HepG2 (cell line): ENCODE data around the gene SLC16A7. TPM values are rescaled to one million over a fixed set of nuclear protein-coding genes. Genes with fewer than 3 reads are reported as not detected.

Experiments
- ATAC-seq: fragments of 200-7000 bp; cut with Tn5 transposase; 3 replicates; pipeline ENCODE4 v1.9.1; 2020; ENCODE audit warnings: mild to moderate bottlenecking, moderate library complexity
- BruUV-seq: library from RNA; stranded (reverse); fragments of 400-500 nt; replicated peaks from 2 replicates; lab custom pipeline; 2021; lab: Mats Ljungman, UMichigan
- CTCF ChIA-PET: fragments of 300-600 bp; formaldehyde crosslinking; extraction: SDS; loops from one replicate; lab custom pipeline; 2021; ENCODE audit warnings: low total read pairs, inconsistent platforms, low intra/inter-chr PET ratio; lab: Yijun Ruan, JAX
- POLR2A ChIA-PET: fragments of 350-600 bp; sonication (Branson Sonifier 250); formaldehyde crosslinking; loops from one replicate; lab custom pipeline; 2020; ENCODE audit warnings: antibody characterized with exemption, inconsistent platforms; lab: Yijun Ruan, JAX
- DNase-seq: peaks from one replicate; pipeline ENCODE4 v3.0.0-alpha.2; 2015; ENCODE audit warnings: low spot score
- FAIRE-seq: peaks from 3 replicates; lab custom pipeline; 2011; peaks lifted over from hg19 to GRCh38; lab: Jason Lieb, UNC
- H2AFZ ChIP-seq: one replicate; pipeline ENCODE4 v1.6.1; 2011; ENCODE audit warnings: low read length, inconsistent platforms
- H3K27ac ChIP-seq: fragments of 300-600 bp; 3 replicates; pipeline ENCODE4 v1.8.0; 2011; ENCODE audit warnings: mixed run types, mild to moderate bottlenecking, mixed read lengths, low read length, inconsistent platforms; ENCODE audit not compliant: insufficient read depth; ENCODE audit errors: extremely low read length
- H3K27me3 ChIP-seq, 2 experiments: fragments of 200-600 bp in 1 of 2; 2 replicates in 1 of 2; 3 replicates in 1 of 2; pipeline versions ENCODE4 v1.6.0 to v1.8.0; 2011; ENCODE audit warnings: low read length in 2 of 2, mild to moderate bottlenecking in 2 of 2, moderate library complexity in 2 of 2, inconsistent platforms in 1 of 2; ENCODE audit not compliant: insufficient read depth in 2 of 2, control insufficient read depth in 1 of 2
- H3K36me3 ChIP-seq, 2 experiments: fragments of 200-600 bp in 1 of 2; replicated peaks in 1 of 2; 2 replicates in 1 of 2; 3 replicates in 1 of 2; pipeline versions ENCODE4 v1.5.1 to v1.8.0; 2011; ENCODE audit warnings: low read length in 2 of 2, inconsistent platforms in 1 of 2; ENCODE audit not compliant: insufficient read depth in 2 of 2, control insufficient read depth in 1 of 2
- H3K4me1 ChIP-seq: 2 replicates; pipeline ENCODE4 v1.5.1; 2012; ENCODE audit warnings: low read length, inconsistent platforms; ENCODE audit not compliant: insufficient read depth
- H3K4me2 ChIP-seq: 2 replicates; pipeline ENCODE4 v1.6.0; 2011; ENCODE audit warnings: low read depth, low read length, inconsistent platforms
- H3K4me3 ChIP-seq, 3 experiments: fragments of 200-600 bp in 1 of 3; sonication (generic), shearing (Covaris generic) in 1 of 3; replicated peaks in 1 of 3; 2 replicates each; pipeline ENCODE4 v1.5.1; 2011 to 2016; ENCODE audit warnings: low read length in 3 of 3, inconsistent platforms in 2 of 3, low read depth in 2 of 3, mild to moderate bottlenecking in 2 of 3, control low read depth in 1 of 3, mixed read lengths in 1 of 3; ENCODE audit not compliant: insufficient read depth in 1 of 3
- H3K79me2 ChIP-seq: one replicate; pipeline ENCODE4 v1.6.1; 2011; ENCODE audit warnings: low read length, inconsistent platforms; ENCODE audit not compliant: insufficient read depth
- H3K9ac ChIP-seq: 2 replicates; pipeline ENCODE4 v1.6.0; 2011; ENCODE audit warnings: mild to moderate bottlenecking, low read depth, low read length, inconsistent platforms; ENCODE audit not compliant: insufficient read depth
- H3K9me3 ChIP-seq: 2 replicates; pipeline ENCODE4 v1.5.1; 2012; ENCODE audit warnings: mild to moderate bottlenecking, low read length
- H4K20me1 ChIP-seq: 2 replicates; pipeline ENCODE4 v1.6.0; 2011; ENCODE audit warnings: inconsistent platforms, mild to moderate bottlenecking, low read length, moderate library complexity; ENCODE audit not compliant: insufficient read depth
- GTF3A ChIP-seq: sonication (generic); formaldehyde crosslinking; conservative IDR thresholded peaks from 2 replicates; pipeline ENCODE4 v1.4.0; 2020; ENCODE audit warnings: mild to moderate bottlenecking, missing genetic modification reagents
- MIER2 ChIP-seq: IDR thresholded peaks from 2 replicates; pipeline ENCODE4 v1.6.1; 2016; ENCODE audit warnings: missing biosample characterization, missing genetic modification reagents
- SP1 ChIP-seq, 2 experiments: fragments of 450-650 bp in 1 of 2; sonication (generic) in 1 of 2; formaldehyde crosslinking in 1 of 2; IDR thresholded peaks; 2 replicates each; pipeline versions ENCODE4 v1.4.0 to v1.6.1; 2016 to 2020; ENCODE audit warnings: missing genetic modification reagents in 1 of 2
- ZNF124 ChIP-seq: sonication (generic); formaldehyde crosslinking; IDR thresholded peaks from 2 replicates; pipeline ENCODE4 v1.4.0; 2020; ENCODE audit warnings: missing genetic modification reagents
- ZNF713 ChIP-seq: sonication (generic); formaldehyde crosslinking; IDR thresholded peaks from 2 replicates; pipeline ENCODE4 v1.4.0; 2020; ENCODE audit warnings: mild to moderate bottlenecking, missing genetic modification reagents
- WGBS: methylation state at CpG from one replicate; pipeline ENCODE4 v1.1.6; 2017; ENCODE audit warnings: low lambda C conversion rate; 5-methylcytosine and 5-hydroxymethylcytosine counted together
- in situ Hi-C: cut with HindIII; loops from 2 replicates; pipeline ENCODE4 v1.10.0; 2017; ENCODE audit warnings: low pct_unique_long_range_greater_than_20kb; ENCODE audit not compliant: extremely low pct_ligation_motif_present
- intact Hi-C: fragments of 100-400 bp; cut with micrococcal nuclease; formaldehyde crosslinking; loops from one replicate; pipeline ENCODE4 v1.10.0; 2022; ENCODE audit not compliant: unreplicated experiment
- polyA plus RNA-seq, 8 experiments: library from polyadenylated mRNA; depleted of rRNA in 3 of 8; stranded (reverse) in 7 of 8; unstranded in 1 of 8; fragments of >200 nt; fragmentation: Illumina TruSeq in 4 of 8; extraction: Trizol in 4 of 8; gene quantifications; 2 replicates each; pipeline versions ENCODE4 v1.2.1 to v1.2.3, GENCODE V29; 2011 to 2016; ENCODE audit warnings: low read depth in 4 of 8, missing spikeins in 1 of 8, mixed read lengths in 1 of 8; ENCODE audit not compliant: insufficient read depth in 1 of 8
- total RNA-seq, 5 experiments: library from RNA; depleted of rRNA; stranded (reverse); fragments of >200 nt; fragmentation: Illumina TruSeq; extraction: Trizol; gene quantifications; 2 replicates each; pipeline ENCODE4 v1.2.3, GENCODE V29; 2016; ENCODE audit warnings: low read depth in 1 of 5
- TF ChIP-seq, protein P1 (sequence below): sonication (generic); formaldehyde crosslinking; IDR thresholded peaks from 2 replicates; pipeline ENCODE4 v1.5.1; 2020; ENCODE audit warnings: missing genetic modification reagents, mild to moderate bottlenecking, borderline replicate concordance
- TF ChIP-seq, protein P2 (sequence below): sonication (generic); formaldehyde crosslinking; IDR thresholded peaks from 2 replicates; pipeline ENCODE4 v1.5.1; 2020; ENCODE audit warnings: missing genetic modification reagents, mild to moderate bottlenecking, borderline replicate concordance
- TF ChIP-seq, protein P3 (sequence below), 2 experiments: sonication (generic) in 1 of 2; formaldehyde crosslinking in 1 of 2; IDR thresholded peaks; 2 replicates each; pipeline versions ENCODE4 v1.6.1 to v1.9.0; 2014 to 2022; ENCODE audit warnings: antibody characterized with exemption in 1 of 2, borderline replicate concordance in 1 of 2, inconsistent platforms in 1 of 2, low read depth in 1 of 2, missing genetic modification reagents in 1 of 2

The SLC16A7 gene
- total and polyA plus RNA-seq, 2 of the 13 experiments (the other 11 are each of a cell fraction or from before 2014, with no cell fraction given) = 1.3 to 1.6 TPM

DNA sequence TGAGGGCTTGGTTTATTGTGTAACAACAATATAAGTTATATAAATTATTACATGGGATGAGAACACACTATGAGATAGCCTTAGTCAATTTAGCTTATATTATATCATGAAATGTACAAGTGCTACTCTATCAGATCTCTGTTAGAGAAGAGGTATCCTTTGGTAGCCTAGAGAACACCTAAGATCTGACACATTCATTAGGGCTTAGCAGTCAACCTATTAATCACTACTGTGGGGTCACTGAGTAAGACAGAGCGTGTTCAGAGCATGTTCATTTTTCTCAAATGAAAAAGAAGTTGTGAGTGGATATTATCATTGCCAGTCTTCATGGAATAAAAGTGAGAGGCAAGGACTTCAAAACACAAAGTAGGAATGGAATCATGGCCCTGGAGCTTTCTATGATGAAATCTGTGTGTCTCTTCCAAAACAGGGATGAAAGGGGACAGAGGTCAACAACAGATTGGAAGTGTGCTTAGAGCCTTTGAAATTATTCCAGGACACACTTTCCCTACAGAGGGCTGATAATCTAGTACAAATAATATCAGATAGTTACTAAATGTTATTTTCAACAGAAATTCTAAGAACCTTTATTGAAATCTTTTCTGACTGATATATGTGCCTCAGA, 114.3 kb downstream of the SLC16A7 start:
- POLR2A ChIA-PET = no interaction called here
- in situ Hi-C loops = no loop called here

More for the DNA sequence above, 114.3 kb downstream of the SLC16A7 start:
- Histone ChIP-seq H3K9me3 (peaks cover 11% of the 10 kb centered on the region), H4K20me1 (no peaks in the 10 kb centered on the region), H3K79me2 (no peaks in the 10 kb centered on the region), H3K9ac (no peak overlapping the region), H3K4me1 (no peaks in the 10 kb centered on the region), H2AFZ (no peak overlapping the region), H3K27ac (no peak overlapping the region), H3K4me3 (no peak overlapping the region), H3K4me2 (no peak overlapping the region), H3K27me3 (no peaks in the 10 kb centered on the region), H3K36me3 (no peaks in the 10 kb centered on the region)
- TF ChIP-seq, protein P1, sequence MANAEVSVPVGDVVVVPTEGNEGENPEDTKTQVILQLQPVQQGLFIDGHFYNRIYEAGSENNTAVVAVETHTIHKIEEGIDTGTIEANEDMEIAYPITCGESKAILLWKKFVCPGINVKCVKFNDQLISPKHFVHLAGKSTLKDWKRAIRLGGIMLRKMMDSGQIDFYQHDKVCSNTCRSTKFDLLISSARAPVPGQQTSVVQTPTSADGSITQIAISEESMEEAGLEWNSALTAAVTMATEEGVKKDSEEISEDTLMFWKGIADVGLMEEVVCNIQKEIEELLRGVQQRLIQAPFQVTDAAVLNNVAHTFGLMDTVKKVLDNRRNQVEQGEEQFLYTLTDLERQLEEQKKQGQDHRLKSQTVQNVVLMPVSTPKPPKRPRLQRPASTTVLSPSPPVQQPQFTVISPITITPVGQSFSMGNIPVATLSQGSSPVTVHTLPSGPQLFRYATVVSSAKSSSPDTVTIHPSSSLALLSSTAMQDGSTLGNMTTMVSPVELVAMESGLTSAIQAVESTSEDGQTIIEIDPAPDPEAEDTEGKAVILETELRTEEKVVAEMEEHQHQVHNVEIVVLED = no peak
- no peak for TF ChIP-seq MIER2 (CRISPR knock-in tag)
- TF ChIP-seq, protein P2, sequence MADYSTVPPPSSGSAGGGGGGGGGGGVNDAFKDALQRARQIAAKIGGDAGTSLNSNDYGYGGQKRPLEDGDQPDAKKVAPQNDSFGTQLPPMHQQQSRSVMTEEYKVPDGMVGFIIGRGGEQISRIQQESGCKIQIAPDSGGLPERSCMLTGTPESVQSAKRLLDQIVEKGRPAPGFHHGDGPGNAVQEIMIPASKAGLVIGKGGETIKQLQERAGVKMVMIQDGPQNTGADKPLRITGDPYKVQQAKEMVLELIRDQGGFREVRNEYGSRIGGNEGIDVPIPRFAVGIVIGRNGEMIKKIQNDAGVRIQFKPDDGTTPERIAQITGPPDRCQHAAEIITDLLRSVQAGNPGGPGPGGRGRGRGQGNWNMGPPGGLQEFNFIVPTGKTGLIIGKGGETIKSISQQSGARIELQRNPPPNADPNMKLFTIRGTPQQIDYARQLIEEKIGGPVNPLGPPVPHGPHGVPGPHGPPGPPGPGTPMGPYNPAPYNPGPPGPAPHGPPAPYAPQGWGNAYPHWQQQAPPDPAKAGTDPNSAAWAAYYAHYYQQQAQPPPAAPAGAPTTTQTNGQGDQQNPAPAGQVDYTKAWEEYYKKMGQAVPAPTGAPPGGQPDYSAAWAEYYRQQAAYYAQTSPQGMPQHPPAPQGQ (CRISPR knock-in tag) = no peak
- TF ChIP-seq GTF3A = no peak
- TF ChIP-seq ZNF713 (CRISPR knock-in tag) = no peak
- TF ChIP-seq, protein P3, sequence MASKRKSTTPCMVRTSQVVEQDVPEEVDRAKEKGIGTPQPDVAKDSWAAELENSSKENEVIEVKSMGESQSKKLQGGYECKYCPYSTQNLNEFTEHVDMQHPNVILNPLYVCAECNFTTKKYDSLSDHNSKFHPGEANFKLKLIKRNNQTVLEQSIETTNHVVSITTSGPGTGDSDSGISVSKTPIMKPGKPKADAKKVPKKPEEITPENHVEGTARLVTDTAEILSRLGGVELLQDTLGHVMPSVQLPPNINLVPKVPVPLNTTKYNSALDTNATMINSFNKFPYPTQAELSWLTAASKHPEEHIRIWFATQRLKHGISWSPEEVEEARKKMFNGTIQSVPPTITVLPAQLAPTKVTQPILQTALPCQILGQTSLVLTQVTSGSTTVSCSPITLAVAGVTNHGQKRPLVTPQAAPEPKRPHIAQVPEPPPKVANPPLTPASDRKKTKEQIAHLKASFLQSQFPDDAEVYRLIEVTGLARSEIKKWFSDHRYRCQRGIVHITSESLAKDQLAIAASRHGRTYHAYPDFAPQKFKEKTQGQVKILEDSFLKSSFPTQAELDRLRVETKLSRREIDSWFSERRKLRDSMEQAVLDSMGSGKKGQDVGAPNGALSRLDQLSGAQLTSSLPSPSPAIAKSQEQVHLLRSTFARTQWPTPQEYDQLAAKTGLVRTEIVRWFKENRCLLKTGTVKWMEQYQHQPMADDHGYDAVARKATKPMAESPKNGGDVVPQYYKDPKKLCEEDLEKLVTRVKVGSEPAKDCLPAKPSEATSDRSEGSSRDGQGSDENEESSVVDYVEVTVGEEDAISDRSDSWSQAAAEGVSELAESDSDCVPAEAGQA (IDR thresholded peaks at IDR 0.05; ENCODE audit: low read depth) = no peak
- TF ChIP-seq, protein P3 (CRISPR knock-in tag; IDR thresholded peaks at IDR 0.05; ENCODE audit: borderline replicate concordance) = no peak
- no peak for TF ChIP-seq SP1 (IDR thresholded peaks at IDR 0.05)
- no peak for TF ChIP-seq SP1 (CRISPR knock-in tag; IDR thresholded peaks at IDR 0.05)
- TF ChIP-seq ZNF124 (CRISPR knock-in tag) = no peak
- BruUV-seq = no TSS peak
- FAIRE-seq (no peak), DNase-seq (no peak), ATAC-seq (no peak)
- intact Hi-C loops = no loop called here
- CTCF ChIA-PET = no interaction called here
- 20% methylated on average over 1 of the region's 1 CpG for WGBS
